PC-9 (cell line): ENCODE results near the gene NCS1.

Experiments used
- EZH2 ChIP-seq: fragments of 200-600 bp; sonication (generic); IDR thresholded peaks from 2 replicates; pipeline ENCODE4 v1.8.0; 2017; ENCODE audit warnings: antibody characterized with exemption, low read depth
- TF ChIP-seq, protein P1 (sequence below): fragments of 200-600 bp; sonication (generic); conservative IDR thresholded peaks from 2 replicates; pipeline ENCODE4 v1.6.1; 2017; ENCODE audit warnings: mixed run types, antibody characterized with exemption, mild to moderate bottlenecking, moderate library complexity

DNA sequence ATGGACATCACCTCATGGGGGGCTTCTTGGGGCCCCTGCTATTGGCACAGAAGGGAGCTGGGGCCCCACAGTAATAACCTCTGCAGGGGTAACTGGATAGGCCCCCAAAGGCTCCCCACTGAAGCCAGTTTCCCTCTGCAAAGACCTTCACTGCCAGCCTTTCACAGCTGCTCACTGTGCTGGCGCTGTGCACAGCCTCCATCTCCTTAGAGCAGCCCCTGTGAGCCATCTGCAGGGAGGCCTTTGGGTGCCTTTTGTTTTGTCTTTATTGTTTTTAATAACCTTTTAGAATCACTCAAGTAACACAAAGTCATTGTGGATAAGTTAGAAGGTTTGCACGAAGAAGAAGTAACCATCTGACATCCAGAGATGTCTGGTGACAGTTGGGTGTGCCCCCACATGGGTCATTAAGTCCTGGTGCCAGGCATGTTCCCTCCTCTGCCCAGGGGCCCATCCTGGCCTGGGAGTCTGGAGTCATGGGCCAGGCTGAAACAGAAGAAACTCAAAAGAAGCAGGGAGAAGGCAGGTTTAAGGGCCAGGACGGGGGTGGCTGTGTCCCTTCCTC is 42.7 kb downstream of the NCS1 start:
- TF ChIP-seq, protein P1, sequence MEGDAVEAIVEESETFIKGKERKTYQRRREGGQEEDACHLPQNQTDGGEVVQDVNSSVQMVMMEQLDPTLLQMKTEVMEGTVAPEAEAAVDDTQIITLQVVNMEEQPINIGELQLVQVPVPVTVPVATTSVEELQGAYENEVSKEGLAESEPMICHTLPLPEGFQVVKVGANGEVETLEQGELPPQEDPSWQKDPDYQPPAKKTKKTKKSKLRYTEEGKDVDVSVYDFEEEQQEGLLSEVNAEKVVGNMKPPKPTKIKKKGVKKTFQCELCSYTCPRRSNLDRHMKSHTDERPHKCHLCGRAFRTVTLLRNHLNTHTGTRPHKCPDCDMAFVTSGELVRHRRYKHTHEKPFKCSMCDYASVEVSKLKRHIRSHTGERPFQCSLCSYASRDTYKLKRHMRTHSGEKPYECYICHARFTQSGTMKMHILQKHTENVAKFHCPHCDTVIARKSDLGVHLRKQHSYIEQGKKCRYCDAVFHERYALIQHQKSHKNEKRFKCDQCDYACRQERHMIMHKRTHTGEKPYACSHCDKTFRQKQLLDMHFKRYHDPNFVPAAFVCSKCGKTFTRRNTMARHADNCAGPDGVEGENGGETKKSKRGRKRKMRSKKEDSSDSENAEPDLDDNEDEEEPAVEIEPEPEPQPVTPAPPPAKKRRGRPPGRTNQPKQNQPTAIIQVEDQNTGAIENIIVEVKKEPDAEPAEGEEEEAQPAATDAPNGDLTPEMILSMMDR: no peak
- TF ChIP-seq EZH2: no peak
